Peyer's patch (tissue), 4 donors: ENCODE measurements around the gene SYT8. TPM values are rescaled to one million over a fixed set of nuclear protein-coding genes. Genes with fewer than 3 reads are reported as not detected.

Experiments used
- DNase-seq, 3 donors: peaks; one replicate each; pipeline ENCODE4 v3.0.0-alpha.2; 2017 to 2019
- H3K27ac ChIP-seq, 4 donors: fragments of 200-600 bp; sonication (generic); one replicate each; pipeline ENCODE4 v1.5.1; 2016 to 2019
- H3K27me3 ChIP-seq, 2 donors: fragments of 200-600 bp; sonication (generic); one replicate each; pipeline ENCODE4 v1.5.1; 2019
- H3K36me3 ChIP-seq, 3 donors: fragments of 200-600 bp; sonication (generic); one replicate each; pipeline ENCODE4 v1.5.1; 2016 to 2019
- H3K4me1 ChIP-seq, 4 donors: fragments of 200-600 bp; sonication (generic); one replicate each; pipeline ENCODE4 v1.5.1; 2016 to 2019
- H3K4me3 ChIP-seq, 4 donors: fragments of 200-600 bp; sonication (generic); 1 replicate in 3 of 4; 2 replicates in 1 of 4; pipeline ENCODE4 v1.5.1; 2016 to 2019; ENCODE audit warnings: mild to moderate bottlenecking in 1 of 4
- H3K9me3 ChIP-seq, 4 donors: fragments of 200-600 bp; sonication (generic); one replicate each; pipeline ENCODE4 v1.5.1; 2016 to 2019; ENCODE audit warnings: mild to moderate bottlenecking in 1 of 4
- POLR2A ChIP-seq, 2 donors: fragments of 450-650 bp; IDR thresholded peaks; one replicate each; pipeline ENCODE4 v1.5.1; 2017; ENCODE audit warnings: antibody characterized with exemption in 2 of 2, mild to moderate bottlenecking in 2 of 2, moderate library complexity in 2 of 2
- total RNA-seq, 4 donors: library from RNA; depleted of rRNA; stranded (reverse); fragments of >200 nt; gene quantifications; one replicate each; pipeline ENCODE4 v1.1.0, GENCODE V29; 2016
- TF ChIP-seq, protein P1 (sequence below), 6 experiments: fragments of 450-650 bp in 4 of 6; fragments of 200-600 bp in 2 of 6; sonication (generic) in 1 of 6; IDR thresholded peaks; one replicate each; pipeline ENCODE4 v1.5.1; 2017 to 2019; ENCODE audit warnings: antibody characterized with exemption in 6 of 6, mild to moderate bottlenecking in 3 of 6, moderate library complexity in 1 of 6

Gene SYT8
- total RNA-seq, 4 donors from 2014 or later, result 21.3 to 57.6 (median 44.6) TPM; not detected in 1

DNA sequence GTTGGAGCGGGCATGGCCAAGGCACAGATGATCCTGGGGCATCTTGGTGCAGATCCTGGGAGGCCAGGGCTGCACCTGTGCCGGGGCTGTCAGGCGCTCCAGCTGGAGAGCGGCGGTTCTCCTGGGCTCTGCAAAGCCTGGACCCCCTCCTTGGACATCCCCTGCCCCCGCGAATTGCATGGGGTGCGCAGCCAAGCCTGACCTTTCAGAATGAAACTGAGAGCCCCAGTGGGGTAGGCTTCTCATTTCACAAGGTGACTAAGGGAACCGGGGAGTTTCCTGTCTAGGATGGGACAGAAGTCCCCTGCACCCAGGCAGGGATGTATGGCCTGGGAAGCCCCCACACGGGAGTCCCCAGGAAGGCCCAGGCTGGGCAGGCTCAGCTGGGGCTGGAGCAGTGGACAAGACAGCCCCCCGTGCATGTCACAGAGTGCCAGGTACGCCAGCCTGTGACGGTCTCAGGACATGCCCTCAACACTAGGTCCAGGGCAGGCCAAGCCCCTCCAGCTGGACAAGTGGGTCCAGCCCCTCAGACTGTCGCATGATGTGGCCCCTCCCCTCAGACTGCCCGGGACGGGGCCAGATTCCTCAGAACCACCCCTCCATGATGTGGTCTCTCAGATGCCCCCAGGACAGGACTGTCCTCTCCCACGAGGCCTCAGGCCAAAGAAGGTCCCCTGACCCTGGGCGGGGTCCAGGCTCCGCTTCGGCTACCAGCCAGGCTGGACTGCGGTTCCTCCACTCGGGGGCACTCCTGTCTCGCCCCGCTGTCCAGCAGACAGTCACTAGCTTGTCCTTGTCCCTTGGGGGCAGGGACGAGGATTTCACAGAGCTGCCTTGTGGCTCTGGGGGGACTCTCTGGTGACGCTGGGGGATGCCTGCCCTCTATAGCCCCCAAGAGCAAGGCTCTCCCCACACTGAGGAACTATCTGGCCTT is 20.4 kb downstream of the SYT8 start:
- Histone ChIP-seq H3K9me3 (no peaks in the 10 kb centered on the region), H3K27ac (peak overlapping the region in 1 of 4 donors; percentile 83), H3K4me3 (peak overlapping the region; percentile 47 to 64 (median 51)), H3K36me3 (no peaks in the 10 kb centered on the region), H3K4me1 (peaks cover 0 to 46% (median 24%) of the 10 kb centered on the region in 4 donors), H3K27me3 (no peaks in the 10 kb centered on the region)
- TF ChIP-seq, protein P1, sequence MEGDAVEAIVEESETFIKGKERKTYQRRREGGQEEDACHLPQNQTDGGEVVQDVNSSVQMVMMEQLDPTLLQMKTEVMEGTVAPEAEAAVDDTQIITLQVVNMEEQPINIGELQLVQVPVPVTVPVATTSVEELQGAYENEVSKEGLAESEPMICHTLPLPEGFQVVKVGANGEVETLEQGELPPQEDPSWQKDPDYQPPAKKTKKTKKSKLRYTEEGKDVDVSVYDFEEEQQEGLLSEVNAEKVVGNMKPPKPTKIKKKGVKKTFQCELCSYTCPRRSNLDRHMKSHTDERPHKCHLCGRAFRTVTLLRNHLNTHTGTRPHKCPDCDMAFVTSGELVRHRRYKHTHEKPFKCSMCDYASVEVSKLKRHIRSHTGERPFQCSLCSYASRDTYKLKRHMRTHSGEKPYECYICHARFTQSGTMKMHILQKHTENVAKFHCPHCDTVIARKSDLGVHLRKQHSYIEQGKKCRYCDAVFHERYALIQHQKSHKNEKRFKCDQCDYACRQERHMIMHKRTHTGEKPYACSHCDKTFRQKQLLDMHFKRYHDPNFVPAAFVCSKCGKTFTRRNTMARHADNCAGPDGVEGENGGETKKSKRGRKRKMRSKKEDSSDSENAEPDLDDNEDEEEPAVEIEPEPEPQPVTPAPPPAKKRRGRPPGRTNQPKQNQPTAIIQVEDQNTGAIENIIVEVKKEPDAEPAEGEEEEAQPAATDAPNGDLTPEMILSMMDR (IDR thresholded peaks at IDR 0.05), result no peak
- no peak for TF ChIP-seq POLR2A (IDR thresholded peaks at IDR 0.05)
- DNase-seq, result peak in 1 of 3 donors; percentile 41

DNA sequence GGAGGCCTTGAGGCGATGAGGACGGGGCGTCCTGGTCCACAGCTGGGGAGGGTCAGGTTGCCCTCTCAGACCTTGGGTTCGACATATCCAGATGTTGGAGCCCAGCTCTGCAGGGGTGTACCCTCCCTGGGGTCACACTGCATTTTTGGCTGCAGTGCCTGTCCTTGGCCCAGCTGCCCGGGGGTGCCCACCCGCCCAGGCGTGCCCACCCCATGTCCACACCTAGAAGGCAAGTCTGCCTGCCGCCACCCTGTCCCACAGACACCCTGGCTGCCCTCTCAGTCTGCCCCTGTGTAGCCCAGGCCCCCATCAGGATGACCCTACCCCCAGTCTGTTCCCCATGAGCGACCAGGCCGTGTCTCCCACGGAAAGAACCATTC is 21.1 kb downstream of the SYT8 start:
- peaks cover 0 to 46% (median 24%) of the 10 kb centered on the region in 4 donors for H3K4me1 ChIP-seq
- no peak for DNase-seq
- H3K27ac ChIP-seq, result peak overlapping the region in 1 of 4 donors; percentile 83
- H3K9me3 ChIP-seq, result no peaks in the 10 kb centered on the region
- H3K4me3 ChIP-seq, result peak overlapping the region in 1 of 4 donors; percentile 64
- no peaks in the 10 kb centered on the region for H3K36me3 ChIP-seq
- TF ChIP-seq, protein P1 (IDR thresholded peaks at IDR 0.05), result no peak
- no peak for TF ChIP-seq POLR2A (IDR thresholded peaks at IDR 0.05)
- no peaks in the 10 kb centered on the region for H3K27me3 ChIP-seq

DNA sequence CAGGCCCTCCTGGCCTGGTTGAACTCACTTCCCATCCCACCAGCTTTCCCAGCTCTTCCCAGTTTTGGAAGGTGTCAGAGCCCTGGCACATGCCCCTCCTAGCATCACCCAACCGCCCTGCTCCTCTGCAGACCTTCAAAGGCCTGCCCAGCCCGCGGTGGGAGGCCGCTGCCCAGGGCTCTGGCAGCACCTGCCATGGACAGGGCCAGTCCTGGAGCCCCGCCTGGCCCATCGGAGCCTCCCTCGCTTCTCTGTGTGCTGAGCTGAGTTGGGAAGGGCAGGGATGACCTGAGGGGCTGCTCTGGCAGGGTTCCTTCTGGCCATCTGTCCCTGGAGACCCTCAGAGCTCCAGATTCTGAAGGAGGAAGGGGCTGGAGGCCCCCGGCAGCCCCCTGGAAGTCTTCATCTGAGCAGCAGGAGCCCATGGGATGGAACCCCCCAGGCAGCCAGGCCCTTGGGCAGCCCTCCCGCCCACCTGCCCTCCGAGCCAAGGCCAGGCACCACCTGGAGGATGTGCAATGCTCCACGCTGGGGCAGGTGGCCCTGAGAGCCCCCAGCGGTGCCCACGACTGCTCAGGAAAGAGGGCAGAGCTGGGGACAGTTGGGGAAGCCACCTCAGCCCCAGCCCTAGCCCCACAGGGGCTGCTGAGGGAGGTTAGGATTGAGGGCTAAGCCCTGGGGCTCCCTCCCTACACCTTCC is 21.7 kb downstream of the SYT8 start:
- Histone ChIP-seq H3K9me3 (no peaks in the 10 kb centered on the region), H3K4me1 (peaks cover 0 to 43% (median 22%) of the 10 kb centered on the region in 4 donors), H3K36me3 (no peaks in the 10 kb centered on the region), H3K4me3 (no peak overlapping the region), H3K27ac (peak overlapping the region in 1 of 4 donors; percentile 83), H3K27me3 (no peaks in the 10 kb centered on the region)
- TF ChIP-seq POLR2A (IDR thresholded peaks at IDR 0.05), result no peak
- TF ChIP-seq, protein P1 (IDR thresholded peaks at IDR 0.05), result no peak
- DNase-seq, result no peak

DNA sequence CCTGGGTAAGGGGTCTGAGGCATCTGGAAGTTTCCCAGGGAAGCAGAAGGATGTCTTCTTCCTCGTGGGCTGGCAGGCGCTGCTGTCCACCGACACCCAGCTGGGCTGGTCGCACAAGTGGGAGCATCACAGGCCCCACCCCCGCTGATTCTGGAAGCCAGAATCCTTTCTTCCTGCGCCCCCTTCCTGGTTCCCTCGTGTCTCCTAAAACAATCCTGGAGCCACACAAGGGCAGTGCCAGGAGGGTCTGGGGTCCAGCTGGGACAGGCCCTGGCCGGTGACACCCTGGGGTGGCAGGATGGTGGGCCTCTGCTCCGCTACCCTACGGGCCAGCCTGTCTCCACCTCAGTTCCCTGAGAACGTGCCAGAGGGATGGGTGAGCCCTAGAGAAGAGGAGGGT is 22.3 kb downstream of the SYT8 start:
- H3K36me3 ChIP-seq, result no peaks in the 10 kb centered on the region

DNA sequence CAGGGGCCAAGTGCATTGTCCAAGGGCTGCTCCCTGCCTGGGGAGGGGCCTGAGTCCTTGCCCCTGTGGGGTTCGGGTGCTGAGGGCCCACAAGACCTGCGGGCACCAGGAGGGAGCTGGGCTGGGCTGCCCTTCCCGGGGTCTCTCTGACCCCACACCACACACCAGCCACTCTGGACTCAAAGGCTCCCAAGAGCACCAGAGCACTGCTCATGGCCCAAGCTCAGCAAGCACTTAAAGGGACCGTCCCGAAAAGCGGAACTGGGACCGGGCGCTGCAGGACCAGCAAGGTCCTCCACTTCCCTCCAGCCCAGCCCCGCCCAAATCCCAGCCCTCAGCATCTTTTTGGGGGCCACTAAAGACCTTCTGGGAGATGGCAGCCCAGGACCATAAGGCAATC is 23.4 kb downstream of the SYT8 start:
- TF ChIP-seq POLR2A (IDR thresholded peaks at IDR 0.05), result no peak
- TF ChIP-seq, protein P1 (IDR thresholded peaks at IDR 0.05), result no peak
- Histone ChIP-seq H3K36me3 (no peaks in the 10 kb centered on the region), H3K9me3 (no peaks in the 10 kb centered on the region), H3K27me3 (no peaks in the 10 kb centered on the region), H3K4me3 (no peak overlapping the region), H3K27ac (no peak overlapping the region), H3K4me1 (peaks cover 0 to 31% (median 14%) of the 10 kb centered on the region in 4 donors)
- no peak for DNase-seq

More for the DNA sequence above, 22.3 kb downstream of the SYT8 start:
- Histone ChIP-seq H3K27ac (no peak overlapping the region), H3K4me1 (peaks cover 0 to 37% (median 17%) of the 10 kb centered on the region in 4 donors), H3K4me3 (no peak overlapping the region), H3K9me3 (no peaks in the 10 kb centered on the region), H3K27me3 (no peaks in the 10 kb centered on the region)
- no peak for DNase-seq
- TF ChIP-seq POLR2A (IDR thresholded peaks at IDR 0.05), result no peak
- TF ChIP-seq, protein P1 (IDR thresholded peaks at IDR 0.05), result no peak
